ENCODE data around the gene ACSM6. TPM values are rescaled to one million over a fixed set of nuclear protein-coding genes. Genes with fewer than 3 reads are reported as not detected.
"Not testable (repeated sequence)": the region's sequence is repeated elsewhere in the genome, so short reads cannot be mapped to it uniquely, and the experiment has no call there.

The ACSM6 gene
- total RNA-seq, 1 experiment from 2014 or later, result not detected

DNA sequence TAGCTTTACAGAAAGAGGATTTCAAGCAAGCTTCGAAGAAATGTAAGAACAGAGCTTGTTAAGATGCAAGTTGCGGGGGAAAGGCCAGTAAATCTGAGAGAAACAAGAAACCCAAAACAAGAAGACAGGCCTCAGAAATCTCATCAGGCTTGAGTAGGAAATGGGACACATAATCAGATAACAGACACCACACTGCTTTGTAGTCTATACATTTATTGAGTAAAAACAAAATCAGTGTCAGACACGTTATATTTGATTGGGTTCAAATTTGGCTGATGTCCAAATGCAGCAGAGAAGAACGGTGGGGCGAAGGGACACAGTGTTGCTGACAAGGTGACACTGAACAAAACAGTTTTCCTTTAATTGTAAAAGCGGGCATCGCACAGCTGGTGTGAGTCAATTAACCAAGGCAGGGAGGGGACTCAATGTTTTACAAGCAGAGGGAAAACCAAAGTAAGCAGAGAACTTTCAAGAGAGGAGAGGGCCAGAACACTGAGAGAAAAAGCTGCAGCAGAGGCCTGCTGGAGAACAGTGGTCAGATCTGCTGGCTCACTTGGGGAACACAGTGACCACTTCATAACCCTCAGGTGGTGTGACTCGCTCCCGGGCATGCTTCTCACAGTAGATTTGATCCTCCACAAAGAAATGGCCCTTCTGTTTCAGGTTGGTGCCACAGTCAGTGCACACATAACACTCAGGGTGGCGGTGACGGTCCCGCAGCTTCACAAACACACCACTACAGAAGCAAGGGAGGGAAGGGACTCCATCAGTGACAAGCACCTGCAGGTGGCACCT, 43.5 kb downstream of the ACSM6 start:
- H3K9me3 ChIP-seq (ENCODE audit: control insufficient read depth, low read depth, low read length), result no peaks in the 10 kb centered on the region
- peaks cover 9 to 11% of the 10 kb centered on the region in 2 experiments for H3K9me3 Mint-ChIP-seq
- no peaks in the 10 kb centered on the region for H3K27me3 ChIP-seq (ENCODE audit: insufficient read depth, low read length)
- no peaks in the 10 kb centered on the region for H3K79me1 ChIP-seq (ENCODE audit: insufficient read depth, low read depth, low read length, poor library complexity, severe bottlenecking)
- no peaks in the 10 kb centered on the region for H4K20me1 ChIP-seq (ENCODE audit: control insufficient read depth, insufficient read depth, insufficient read length)
- H3K4me1 ChIP-seq (ENCODE audit: insufficient read depth, low read length), result peaks cover 1% of the 10 kb centered on the region; the same call in 1 of the 2 replicates
- peak overlapping the region in 2 of 3 experiments; percentile 73 to 96; a peak in 6 of 7 replicates for H3K27ac Mint-ChIP-seq
- H2BK20ac ChIP-seq (ENCODE audit: low read depth, low read length, poor library complexity, severe bottlenecking), result no peak overlapping the region
- H3K4me1 Mint-ChIP-seq, result peaks cover 18 to 21% of the 10 kb centered on the region in 2 experiments
- TF ChIP-seq, protein P1, sequence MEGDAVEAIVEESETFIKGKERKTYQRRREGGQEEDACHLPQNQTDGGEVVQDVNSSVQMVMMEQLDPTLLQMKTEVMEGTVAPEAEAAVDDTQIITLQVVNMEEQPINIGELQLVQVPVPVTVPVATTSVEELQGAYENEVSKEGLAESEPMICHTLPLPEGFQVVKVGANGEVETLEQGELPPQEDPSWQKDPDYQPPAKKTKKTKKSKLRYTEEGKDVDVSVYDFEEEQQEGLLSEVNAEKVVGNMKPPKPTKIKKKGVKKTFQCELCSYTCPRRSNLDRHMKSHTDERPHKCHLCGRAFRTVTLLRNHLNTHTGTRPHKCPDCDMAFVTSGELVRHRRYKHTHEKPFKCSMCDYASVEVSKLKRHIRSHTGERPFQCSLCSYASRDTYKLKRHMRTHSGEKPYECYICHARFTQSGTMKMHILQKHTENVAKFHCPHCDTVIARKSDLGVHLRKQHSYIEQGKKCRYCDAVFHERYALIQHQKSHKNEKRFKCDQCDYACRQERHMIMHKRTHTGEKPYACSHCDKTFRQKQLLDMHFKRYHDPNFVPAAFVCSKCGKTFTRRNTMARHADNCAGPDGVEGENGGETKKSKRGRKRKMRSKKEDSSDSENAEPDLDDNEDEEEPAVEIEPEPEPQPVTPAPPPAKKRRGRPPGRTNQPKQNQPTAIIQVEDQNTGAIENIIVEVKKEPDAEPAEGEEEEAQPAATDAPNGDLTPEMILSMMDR (conservative IDR thresholded peaks at IDR 0.05), result no peak
- no peak overlapping the region for H3K56ac ChIP-seq (ENCODE audit: insufficient read length, low read depth, low read length)
- H4K91ac ChIP-seq (ENCODE audit: insufficient read length, low read depth, low read length), result no peak overlapping the region
- no peak overlapping the region for H4K8ac ChIP-seq (replicated peaks; ENCODE audit: insufficient read length, low read depth, low read length)
- H3T11ph ChIP-seq (ENCODE audit: low read length), result no peak overlapping the region
- no peak for DNase-seq
- no peak overlapping the region for H3K18ac ChIP-seq (ENCODE audit: insufficient read length, low read depth, low read length)
- peaks cover 25 to 67% (median 65%) of the 10 kb centered on the region in 3 experiments for H3K36me3 Mint-ChIP-seq (ENCODE audit: insufficient read depth in 1 of 3, low read depth in 3 of 3)
- H2BK15ac ChIP-seq (ENCODE audit: low read depth, low read length), result no peak overlapping the region
- no peak overlapping the region for H4K5ac ChIP-seq (ENCODE audit: insufficient read length, low read depth, low read length)
- no peak overlapping the region for H3K23ac ChIP-seq (ENCODE audit: insufficient read length, low read depth, low read length)
- H3K27ac ChIP-seq (ENCODE audit: insufficient read length, low read depth, low read length), result no peak overlapping the region
- no peaks in the 10 kb centered on the region for H3K79me2 ChIP-seq (ENCODE audit: insufficient read depth, low read length)
- no peak overlapping the region for H3K14ac ChIP-seq (ENCODE audit: insufficient read depth, low read length)
- no peak overlapping the region for H3K4me3 Mint-ChIP-seq
- H2BK12ac ChIP-seq (ENCODE audit: insufficient read length, low read depth, low read length), result no peak overlapping the region
- H3K4me2 ChIP-seq (ENCODE audit: insufficient read depth, insufficient read length, low read length), result no peak overlapping the region
- H2AFZ ChIP-seq (ENCODE audit: low read length), result no peak overlapping the region
- H2BK5ac ChIP-seq (ENCODE audit: insufficient read length, low read length), result no peak overlapping the region
- no peaks in the 10 kb centered on the region for H3K27me3 Mint-ChIP-seq (ENCODE audit: low read depth)
- no peak overlapping the region for H2AK5ac ChIP-seq (ENCODE audit: insufficient read length, low read length)
- no peaks in the 10 kb centered on the region for H3K23me2 ChIP-seq (ENCODE audit: insufficient read length, low read depth, low read length, poor library complexity, severe bottlenecking)
- WGBS (ENCODE audit: extremely low coverage, insufficient read length, low lambda C conversion rate), result no CpG with 5 or more reads among the region's 12 CpGs
- no peak overlapping the region for H3K4ac ChIP-seq (ENCODE audit: low read depth, low read length)
- no peak overlapping the region for H3K9ac ChIP-seq (ENCODE audit: extremely low read depth, insufficient read length, low read length)
- H2BK120ac ChIP-seq (ENCODE audit: low read depth, low read length, poor library complexity, severe bottlenecking), result no peak overlapping the region

DNA sequence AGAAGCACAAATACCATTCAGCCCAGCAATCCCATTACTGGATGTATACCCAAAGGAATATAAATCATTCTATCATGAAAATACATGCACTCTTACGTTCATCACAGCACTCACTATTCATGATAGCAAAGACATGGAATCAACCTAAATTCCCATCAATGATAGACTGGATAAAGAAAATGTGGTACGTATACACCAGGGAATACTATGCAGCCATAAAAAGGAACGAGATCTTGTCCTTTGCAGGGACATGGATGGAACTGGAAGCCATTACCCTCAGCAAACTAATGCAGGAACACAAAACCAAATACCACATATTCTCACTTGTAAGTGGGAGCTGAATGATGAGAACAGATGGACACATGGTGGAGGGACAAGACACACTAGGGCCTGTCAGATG, 46.1 kb downstream of the ACSM6 start:
- not testable (repeated sequence) for H2AK5ac ChIP-seq (ENCODE audit: insufficient read length, low read length); H3K27ac Mint-ChIP-seq; H2BK120ac ChIP-seq (ENCODE audit: low read depth, low read length, poor library complexity, severe bottlenecking); H4K91ac ChIP-seq (ENCODE audit: insufficient read length, low read depth, low read length); H3K4ac ChIP-seq (ENCODE audit: low read depth, low read length); H3K9me3 Mint-ChIP-seq; H3K23me2 ChIP-seq (ENCODE audit: insufficient read length, low read depth, low read length, poor library complexity, severe bottlenecking); H3K4me1 ChIP-seq (ENCODE audit: insufficient read depth, low read length); H3K4me3 Mint-ChIP-seq; H2BK5ac ChIP-seq (ENCODE audit: insufficient read length, low read length); H3K79me1 ChIP-seq (ENCODE audit: insufficient read depth, low read depth, low read length, poor library complexity, severe bottlenecking); H2BK15ac ChIP-seq (ENCODE audit: low read depth, low read length); H3K9ac ChIP-seq (ENCODE audit: extremely low read depth, insufficient read length, low read length); H3K27me3 Mint-ChIP-seq (ENCODE audit: low read depth); H3K27me3 ChIP-seq (ENCODE audit: insufficient read depth, low read length); H4K20me1 ChIP-seq (ENCODE audit: control insufficient read depth, insufficient read depth, insufficient read length); H3K56ac ChIP-seq (ENCODE audit: insufficient read length, low read depth, low read length); H3K4me2 ChIP-seq (ENCODE audit: insufficient read depth, insufficient read length, low read length); H3K18ac ChIP-seq (ENCODE audit: insufficient read length, low read depth, low read length); H3K9me3 ChIP-seq (ENCODE audit: control insufficient read depth, low read depth, low read length); H3K79me2 ChIP-seq (ENCODE audit: insufficient read depth, low read length); H2BK12ac ChIP-seq (ENCODE audit: insufficient read length, low read depth, low read length); H4K5ac ChIP-seq (ENCODE audit: insufficient read length, low read depth, low read length); H3K14ac ChIP-seq (ENCODE audit: insufficient read depth, low read length); H4K8ac ChIP-seq (replicated peaks; ENCODE audit: insufficient read length, low read depth, low read length); H3K27ac ChIP-seq (ENCODE audit: insufficient read length, low read depth, low read length); H2AFZ ChIP-seq (ENCODE audit: low read length); H3K23ac ChIP-seq (ENCODE audit: insufficient read length, low read depth, low read length); H2BK20ac ChIP-seq (ENCODE audit: low read depth, low read length, poor library complexity, severe bottlenecking); H3T11ph ChIP-seq (ENCODE audit: low read length); DNase-seq
- no CpG with 5 or more reads among the region's 3 CpGs for WGBS (ENCODE audit: extremely low coverage, insufficient read length, low lambda C conversion rate)
- Mint-ChIP-seq H3K4me1 (peaks cover 23 to 29% of the 10 kb centered on the region in 2 experiments), H3K36me3 (ENCODE audit: insufficient read depth in 1 of 3, low read depth in 3 of 3) (peaks cover 25 to 63% (median 60%) of the 10 kb centered on the region in 3 experiments)
